CD4-positive, alpha-beta T cell (primary cell): ENCODE measurements around the gene KLHL35. TPM values are rescaled to one million over a fixed set of nuclear protein-coding genes. Genes with fewer than 3 reads are reported as not detected.
A peak's percentile ranks its signal among the peaks of the same experiment; 100 is the strongest.
"Not testable (repeated sequence)": the region's sequence is repeated elsewhere in the genome, so short reads cannot be mapped to it uniquely, and the experiment has no call there.

Source experiments
- ATAC-seq: fragments of 200-7000 bp; cut with Tn5 transposase; one replicate; pipeline ENCODE4 v1.10.0; 2022; ENCODE audit warnings: mild to moderate bottlenecking; ENCODE audit not compliant: poor library complexity
- CTCF ChIA-PET: fragments of 350-600 bp; sonication (Branson Sonifier 250); formaldehyde crosslinking; loops from one replicate; lab custom pipeline; 2021; ENCODE audit warnings: antibody characterized with exemption, inconsistent platforms; lab: Charles Lee
- POLR2A ChIA-PET: fragments of 350-600 bp; sonication (Branson Sonifier 250); formaldehyde crosslinking; loops from one replicate; lab custom pipeline; 2021; ENCODE audit warnings: antibody characterized with exemption, inconsistent platforms; lab: Charles Lee
- DNase-seq, 14 experiments: peaks; one replicate each; pipeline ENCODE4 v3.0.0-alpha.2; 2013 to 2020; ENCODE audit warnings: mixed read lengths in 2 of 14
- H3K27ac ChIP-seq, 2 donors: one replicate each; pipeline versions ENCODE4 v1.5.1 to v1.7.0; 2013; ENCODE audit warnings: low read length in 2 of 2, low read depth in 1 of 2, mild to moderate bottlenecking in 1 of 2
- H3K27me3 ChIP-seq, 2 experiments: 1 replicate in 1 of 2; 2 replicates in 1 of 2; pipeline versions ENCODE4 v1.6.1 to v1.7.0; 2013; ENCODE audit warnings: low read length in 2 of 2, control low read depth in 1 of 2, mild to moderate bottlenecking in 1 of 2, moderate library complexity in 1 of 2; ENCODE audit not compliant: insufficient read depth in 2 of 2, control insufficient read depth in 1 of 2
- H3K36me3 ChIP-seq: one replicate; pipeline ENCODE4 v1.6.1; 2013; ENCODE audit warnings: low read length, control low read depth; ENCODE audit not compliant: insufficient read depth
- H3K4me1 ChIP-seq: one replicate; pipeline ENCODE4 v1.6.1; 2013; ENCODE audit warnings: low read length, control low read depth; ENCODE audit not compliant: insufficient read depth
- H3K4me3 ChIP-seq: one replicate; pipeline ENCODE4 v1.5.1; 2013; ENCODE audit warnings: mild to moderate bottlenecking, low read length, moderate library complexity
- H3K9me3 ChIP-seq, 2 experiments: 1 replicate in 1 of 2; 2 replicates in 1 of 2; pipeline versions ENCODE4 v1.6.1 to v1.7.0; 2013; ENCODE audit warnings: low read length in 2 of 2, mild to moderate bottlenecking in 2 of 2, control low read depth in 1 of 2, moderate library complexity in 1 of 2; ENCODE audit not compliant: control insufficient read depth in 1 of 2, insufficient read depth in 1 of 2
- H3K27ac Mint-ChIP-seq: one replicate; pipeline ENCODE4 v1.8.0; 2020; ENCODE audit warnings: mixed read lengths
- H3K27me3 Mint-ChIP-seq: one replicate; pipeline ENCODE4 v1.8.0; 2021; ENCODE audit warnings: mixed read lengths
- H3K36me3 Mint-ChIP-seq: one replicate; pipeline ENCODE4 v1.8.0; 2021; ENCODE audit warnings: low read depth, mixed read lengths
- H3K4me1 Mint-ChIP-seq: one replicate; pipeline ENCODE4 v1.8.0; 2021; ENCODE audit warnings: low read depth, mixed read lengths
- H3K4me3 Mint-ChIP-seq: one replicate; pipeline ENCODE4 v1.8.0; 2020; ENCODE audit warnings: mild to moderate bottlenecking, mixed read lengths
- H3K9me3 Mint-ChIP-seq: one replicate; pipeline ENCODE4 v1.8.0; 2020; ENCODE audit warnings: mixed read lengths
- CTCF ChIP-seq: fragments of 200-600 bp; IDR thresholded peaks from one replicate; pipeline ENCODE4 v1.8.0; 2022; ENCODE audit warnings: antibody characterized with exemption, mild to moderate bottlenecking
- intact Hi-C, 2 experiments: fragments of 100-400 bp; cut with DNase I in 1 of 2; cut with micrococcal nuclease in 1 of 2; formaldehyde crosslinking; loops; one replicate each; pipeline versions ENCODE4 v1.15.1 to v1.9.0; 2023 to 2025; cut with DNase I, micrococcal nuclease
- total RNA-seq, 174 experiments: library from RNA in 2 of 174; stranded (reverse) in 2 of 174; gene quantifications; one replicate each; pipeline ENCODE4 v1.2.3 and lab custom pipeline; 2021 to 2026

KLHL35 gene
- total RNA-seq, 2 experiments from 2014 or later: 0.33 to 0.81 TPM

DNA sequence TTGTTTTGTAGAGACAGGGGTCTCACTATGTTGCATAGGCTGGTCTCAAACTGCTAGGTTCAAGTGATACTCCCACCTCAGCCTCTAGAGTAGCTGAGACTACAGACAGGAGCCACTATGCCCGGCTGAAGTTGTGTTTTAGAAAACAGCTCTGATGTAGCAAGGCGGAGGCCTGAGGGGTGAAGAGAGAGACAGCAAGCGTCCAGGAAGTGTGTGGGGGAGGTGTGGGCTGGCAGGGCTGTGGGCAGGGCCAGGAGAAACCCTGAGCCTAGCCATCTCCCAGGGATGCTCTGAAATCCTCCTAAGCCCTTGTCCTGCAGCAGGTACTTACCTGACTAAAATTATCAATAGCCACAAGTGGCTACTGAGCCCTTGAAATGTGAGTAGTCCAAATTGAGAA, 49.8 kb downstream of the KLHL35 start:
- Histone ChIP-seq H3K4me1 (peaks cover 24% of the 10 kb centered on the region), H3K27ac (peak overlapping the region; percentile 5 to 70), H3K36me3 (no peaks in the 10 kb centered on the region), H3K27me3 (no peaks in the 10 kb centered on the region), H3K4me3 (no peak overlapping the region), H3K9me3 (no peaks in the 10 kb centered on the region)
- H3K27ac Mint-ChIP-seq: peak overlapping the region; percentile 63
- H3K4me3 Mint-ChIP-seq: peak overlapping the region; percentile 38
- intact Hi-C loops: loop anchor here in 1 of 2 experiments (5.0 kb wide), 1 partner anchor 241 kb away; no protein-coding TSS in a partner anchor
- ATAC-seq (peak; percentile 45), DNase-seq (peak in 11 of 14 experiments; percentile 13 to 69 (median 48))
- H3K4me1 Mint-ChIP-seq: peaks cover 20% of the 10 kb centered on the region
- H3K36me3 Mint-ChIP-seq: no peaks in the 10 kb centered on the region
- no peaks in the 10 kb centered on the region for H3K9me3 Mint-ChIP-seq
- H3K27me3 Mint-ChIP-seq: no peaks in the 10 kb centered on the region
- ChIA-PET CTCF (interaction anchor here (0.7 to 7.4 kb wide), 3 partner anchors 21 to 103 kb away, joined by 3 to 49 read pairs (median 4); no protein-coding TSS in a partner anchor), POLR2A (interaction anchor here (0.9 to 5.1 kb wide), 7 partner anchors 17 to 107 kb away, joined by 3 to 33 read pairs (median 9); no protein-coding TSS in a partner anchor)
- no peak for TF ChIP-seq CTCF

DNA sequence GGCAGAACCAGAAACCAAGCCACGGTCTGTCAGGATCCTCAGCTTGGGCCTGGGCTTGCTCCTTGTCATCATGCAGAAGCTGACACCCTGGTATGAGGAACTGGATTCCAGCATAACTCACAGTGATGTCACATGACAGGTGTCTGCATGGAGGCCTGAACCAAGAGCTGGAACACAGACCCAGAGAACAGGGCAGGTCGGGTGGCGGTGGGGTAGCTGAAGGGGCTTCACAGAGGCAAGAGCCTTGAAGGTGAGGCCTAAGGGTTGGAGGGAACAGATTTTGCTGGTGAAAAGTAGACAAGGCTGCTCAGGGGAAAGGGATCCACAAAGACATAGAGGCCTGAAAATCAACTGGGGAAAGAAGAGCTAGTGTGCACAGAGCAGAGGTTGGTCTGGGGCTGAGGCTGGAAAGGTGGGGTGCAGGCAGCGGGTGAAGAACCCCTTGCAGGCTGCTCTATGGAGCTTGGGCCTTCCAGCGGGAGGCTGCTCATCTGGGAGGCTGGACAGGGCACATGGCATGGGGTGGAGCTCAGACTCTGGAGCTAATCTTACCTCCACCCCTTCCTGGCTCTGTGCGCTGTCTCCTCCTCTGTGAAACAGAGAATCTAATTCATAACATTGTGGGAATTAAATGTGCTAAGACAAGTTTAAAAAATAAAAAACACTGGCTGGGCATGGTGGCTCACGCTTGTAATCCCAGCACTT, 52.1 kb downstream of the KLHL35 start:
- no peaks in the 10 kb centered on the region for H3K9me3 ChIP-seq
- H3K4me1 Mint-ChIP-seq: peaks cover 20% of the 10 kb centered on the region
- no peak overlapping the region for H3K4me3 ChIP-seq
- H3K9me3 Mint-ChIP-seq: no peaks in the 10 kb centered on the region
- no peak overlapping the region for H3K4me3 Mint-ChIP-seq
- H3K27me3 Mint-ChIP-seq: no peaks in the 10 kb centered on the region
- no peak overlapping the region for H3K27ac ChIP-seq
- ChIA-PET POLR2A (interaction anchor here (3.4 to 5.1 kb wide), 2 partner anchors 101 to 104 kb away, joined by 11 to 33 read pairs; no protein-coding TSS in a partner anchor), CTCF (interaction anchor here (7.4 kb wide), 1 partner anchor 101 kb away, joined by 49 read pairs; no protein-coding TSS in a partner anchor)
- peak overlapping the region; percentile 7 for H3K27ac Mint-ChIP-seq
- H3K27me3 ChIP-seq: no peaks in the 10 kb centered on the region
- ATAC-seq (no peak), DNase-seq (peak in 2 of 14 experiments; percentile 40 to 44)
- no peaks in the 10 kb centered on the region for H3K36me3 Mint-ChIP-seq
- peaks cover 24% of the 10 kb centered on the region for H3K4me1 ChIP-seq
- intact Hi-C loops: loop anchor here in 1 of 2 experiments (5.0 kb wide), 1 partner anchor 239 kb away; no protein-coding TSS in a partner anchor
- no peak for TF ChIP-seq CTCF
- no peaks in the 10 kb centered on the region for H3K36me3 ChIP-seq

DNA sequence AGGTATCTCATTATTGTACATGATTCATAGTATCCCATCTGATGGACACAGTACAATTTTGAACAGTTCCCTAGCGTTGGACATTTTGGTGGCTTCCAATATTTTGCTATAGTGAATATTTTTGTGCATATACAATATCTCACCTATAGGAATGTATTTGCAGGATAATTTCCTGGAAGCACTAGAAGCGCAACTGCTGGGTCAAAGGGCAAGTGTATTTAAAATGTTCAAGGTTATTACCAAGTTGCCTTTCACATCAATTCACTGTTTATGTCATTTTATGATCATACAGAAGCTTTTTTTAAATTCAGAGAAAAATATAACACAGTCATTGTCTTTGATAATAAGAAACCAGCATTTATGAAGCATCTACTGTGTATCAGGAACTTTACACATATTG, 52.8 kb downstream of the KLHL35 start:
- peaks cover 20% of the 10 kb centered on the region for H3K4me1 Mint-ChIP-seq
- H3K36me3 ChIP-seq: no peaks in the 10 kb centered on the region
- ATAC-seq (no peak), DNase-seq (no peak)
- CTCF ChIA-PET: no interaction called here
- H3K27me3 ChIP-seq: no peaks in the 10 kb centered on the region
- no peaks in the 10 kb centered on the region for H3K9me3 Mint-ChIP-seq
- no peaks in the 10 kb centered on the region for H3K36me3 Mint-ChIP-seq
- no peak overlapping the region for H3K27ac ChIP-seq
- peak overlapping the region; percentile 7 for H3K27ac Mint-ChIP-seq
- peaks cover 24% of the 10 kb centered on the region for H3K4me1 ChIP-seq
- intact Hi-C loops: loop anchor here in 1 of 2 experiments (5.0 kb wide), 1 partner anchor 238 kb away; no protein-coding TSS in a partner anchor
- no peaks in the 10 kb centered on the region for H3K9me3 ChIP-seq
- no peak overlapping the region for H3K4me3 Mint-ChIP-seq
- no peaks in the 10 kb centered on the region for H3K27me3 Mint-ChIP-seq
- no peak overlapping the region for H3K4me3 ChIP-seq
- POLR2A ChIA-PET: interaction anchor here (3.4 to 5.1 kb wide), 2 partner anchors 100 to 104 kb away, joined by 11 to 33 read pairs; no protein-coding TSS in a partner anchor
- no peak for TF ChIP-seq CTCF

- H3K4me1 Mint-ChIP-seq, CTCF ChIA-PET, H3K4me3 ChIP-seq, H3K36me3 Mint-ChIP-seq, DNase-seq, ATAC-seq, intact Hi-C loops, H3K9me3 Mint-ChIP-seq, H3K36me3 ChIP-seq, H3K4me3 Mint-ChIP-seq, H3K9me3 ChIP-seq, H3K27me3 ChIP-seq, POLR2A ChIA-PET, H3K27ac ChIP-seq, H3K27ac Mint-ChIP-seq, H3K27me3 Mint-ChIP-seq: not testable (repeated sequence)
- H3K4me1 ChIP-seq: peaks cover 15% of the 10 kb centered on the region
Observed at GRCh38 chr11:75378776-75379175, 54.2 kb downstream of the KLHL35 start.
